HG03439 (cell line): ENCODE results near the gene NUPR1.
"Not testable (repeated sequence)": the region's sequence is repeated elsewhere in the genome, so short reads cannot be mapped to it uniquely, and the experiment has no call there.

Experiments
- ATAC-seq: cut with Tn5 transposase; IDR thresholded peaks from one replicate; pipeline ENCODE4 v1.9.1; 2021; ENCODE audit warnings: mild to moderate bottlenecking, moderate library complexity; ENCODE audit not compliant: unreplicated experiment

NUPR1 gene, protein sequence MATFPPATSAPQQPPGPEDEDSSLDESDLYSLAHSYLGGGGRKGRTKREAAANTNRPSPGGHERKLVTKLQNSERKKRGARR

DNA sequence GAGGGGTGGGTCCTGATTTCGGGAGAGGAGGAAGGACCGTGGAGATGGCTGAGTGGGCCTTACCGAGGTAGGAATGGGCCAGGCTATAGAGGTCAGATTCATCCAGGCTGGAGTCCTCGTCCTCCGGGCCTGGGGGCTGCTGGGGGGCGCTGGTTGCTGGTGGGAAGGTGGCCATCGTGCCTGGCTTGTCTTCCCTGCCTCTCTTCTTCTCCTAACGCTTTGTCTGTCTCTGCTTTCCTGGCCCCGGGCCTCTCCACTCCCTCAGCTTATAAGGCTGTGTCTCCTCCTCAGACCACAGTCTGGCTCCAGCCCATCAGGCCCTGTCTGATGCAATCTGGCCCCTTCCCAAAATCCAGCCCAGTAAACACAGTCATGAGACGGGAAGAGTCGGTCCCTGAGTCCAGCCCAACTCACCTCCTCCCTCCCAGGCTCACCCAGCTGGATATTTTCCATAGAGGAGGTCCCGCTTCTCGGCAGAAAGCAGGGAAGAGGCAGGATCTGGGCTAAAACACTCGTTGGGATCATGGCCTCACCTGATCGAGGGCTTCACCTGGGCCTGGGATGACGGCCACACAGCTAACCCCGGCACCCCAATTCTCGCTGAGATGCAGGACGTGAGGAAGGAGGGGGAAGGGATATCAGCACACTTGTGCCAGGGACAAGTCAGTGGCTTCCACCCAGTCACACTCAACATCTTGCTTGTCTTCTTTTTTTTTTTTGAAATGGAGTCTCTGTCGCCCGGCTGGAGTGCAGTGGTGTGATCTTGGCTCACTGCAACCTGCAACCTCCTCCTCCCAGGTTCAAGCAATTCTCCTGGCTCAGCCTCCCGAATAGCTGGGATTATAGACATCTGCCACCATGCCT is at the start of gene NUPR1:
Gene NUPR1 (minus strand): TSS at position 242 of the 864 bp plus-strand sequence. CDS start 67 bp downstream, at position 175.
- ATAC-seq: no peak

DNA sequence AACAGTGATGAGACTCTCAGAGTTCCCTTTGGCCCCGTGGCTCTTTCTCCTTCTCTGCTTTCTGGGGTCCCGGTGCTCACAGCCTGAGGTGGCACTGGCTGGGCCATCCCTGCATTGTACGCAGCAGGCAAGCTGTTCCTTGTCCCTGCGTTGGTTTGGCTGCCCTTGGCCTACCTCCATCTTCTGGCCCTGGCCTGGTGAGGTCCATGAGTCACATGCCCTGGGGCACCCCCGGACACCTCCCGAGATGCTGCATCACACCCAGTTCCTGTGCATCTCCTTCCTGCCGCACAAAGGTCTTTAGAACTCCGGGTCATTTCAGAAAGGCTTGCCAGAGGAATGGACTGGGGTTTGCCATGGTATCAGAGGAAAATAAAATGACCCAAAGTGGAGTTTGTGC is 48.6 kb upstream of the NUPR1 start:
- ATAC-seq: no peak

DNA sequence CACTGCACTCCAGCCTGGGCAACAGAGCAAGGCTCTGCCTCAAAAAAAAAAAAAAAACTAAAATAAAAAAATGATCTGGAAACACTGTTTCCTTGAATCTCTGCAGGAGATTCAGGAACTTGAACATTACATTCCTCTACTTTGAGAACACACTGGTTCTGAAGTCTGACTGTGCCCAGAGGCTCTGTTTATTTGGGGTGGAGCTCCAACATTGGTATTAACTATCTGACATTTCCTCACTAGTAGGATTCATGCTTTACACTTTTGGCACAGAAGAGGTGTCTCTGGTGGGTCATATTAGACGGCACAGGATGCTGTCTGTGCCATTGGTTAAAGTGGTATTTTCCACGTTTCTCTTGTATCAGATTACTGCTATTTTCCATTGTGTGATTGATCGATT is 47.7 kb upstream of the NUPR1 start:
- ATAC-seq: no peak

GRCh38 chr16:28585674-28586073 is 46.9 kb upstream of the NUPR1 start:
- ATAC-seq: no peak

DNA sequence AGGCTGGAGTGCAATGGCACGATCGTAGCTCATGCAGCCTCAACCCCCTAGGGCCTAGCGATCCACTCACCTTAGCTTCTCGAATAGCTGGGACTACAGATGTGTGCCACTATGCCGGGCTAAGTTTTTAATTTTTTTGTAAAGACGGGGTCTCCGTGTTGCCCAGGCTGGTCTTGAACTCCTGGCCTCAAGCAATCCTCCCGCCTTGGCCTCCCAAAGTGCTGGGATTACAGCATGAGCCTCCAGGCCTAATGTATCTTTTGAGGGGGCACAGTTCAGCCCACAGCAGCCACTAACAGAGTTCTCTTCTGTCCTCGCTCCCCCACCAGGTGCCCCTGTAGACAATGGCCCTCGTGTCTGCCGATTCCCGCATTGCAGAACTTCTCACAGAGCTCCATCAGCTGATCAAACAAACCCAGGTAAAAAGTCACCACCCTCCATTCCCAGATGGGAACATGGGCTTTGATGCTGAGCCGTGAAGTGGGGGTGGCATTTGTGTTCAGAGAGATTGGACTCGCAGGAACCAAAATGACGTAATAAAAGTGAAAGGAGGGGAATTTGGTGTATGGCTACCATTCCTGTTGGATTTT is 42.0 kb upstream of the NUPR1 start:
- ATAC-seq: no peak

DNA sequence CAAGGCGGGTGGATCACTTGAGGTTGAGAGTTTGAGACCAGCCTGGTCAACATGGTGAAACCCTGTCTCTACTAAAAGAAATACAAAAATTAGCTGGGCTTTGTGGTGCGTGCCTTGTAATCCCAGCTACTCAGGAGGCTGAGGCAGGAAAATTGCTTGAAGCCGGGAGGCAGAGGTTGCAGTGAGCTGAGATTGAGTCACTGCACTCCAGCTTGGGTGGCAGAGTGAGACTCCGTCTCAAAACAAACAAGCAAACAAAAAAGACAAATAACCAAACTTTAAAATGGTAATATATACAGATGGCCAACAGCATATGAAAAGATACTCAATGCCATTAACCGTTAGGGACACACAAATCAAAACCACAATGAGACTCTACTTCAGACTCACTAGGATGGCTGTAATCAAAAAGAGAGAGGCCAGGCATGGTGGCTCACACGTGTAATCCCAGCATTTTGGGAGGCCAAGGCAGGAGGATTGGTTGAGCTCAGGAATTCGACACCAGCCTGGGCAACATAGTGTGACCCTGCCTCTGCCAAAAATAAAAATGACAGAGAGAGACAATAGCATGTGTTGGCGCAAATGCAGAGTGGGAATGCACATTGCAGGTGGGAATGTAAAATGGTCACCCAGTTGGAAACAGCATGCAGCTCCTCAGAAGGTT is 36.8 kb upstream of the NUPR1 start:
- no peak for ATAC-seq

DNA sequence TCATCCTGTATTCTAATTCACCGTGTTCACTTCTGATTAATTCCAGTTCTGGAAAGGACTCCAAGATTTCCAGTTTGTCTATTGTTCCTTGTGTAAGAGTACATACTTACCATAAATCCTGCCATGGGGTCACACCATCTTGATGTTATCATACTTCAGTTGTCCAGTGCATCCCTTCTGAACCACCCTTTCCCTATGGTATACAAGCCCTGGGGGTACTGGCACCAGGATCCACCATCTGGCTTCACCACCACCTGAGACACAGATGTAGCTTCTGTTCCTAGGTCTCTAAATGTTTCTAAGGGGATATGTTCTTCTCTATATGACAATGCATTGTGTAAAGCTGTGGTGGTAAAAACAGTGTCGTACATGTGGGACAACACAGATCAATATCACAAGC is 36.2 kb upstream of the NUPR1 start:
- ATAC-seq: no peak

DNA sequence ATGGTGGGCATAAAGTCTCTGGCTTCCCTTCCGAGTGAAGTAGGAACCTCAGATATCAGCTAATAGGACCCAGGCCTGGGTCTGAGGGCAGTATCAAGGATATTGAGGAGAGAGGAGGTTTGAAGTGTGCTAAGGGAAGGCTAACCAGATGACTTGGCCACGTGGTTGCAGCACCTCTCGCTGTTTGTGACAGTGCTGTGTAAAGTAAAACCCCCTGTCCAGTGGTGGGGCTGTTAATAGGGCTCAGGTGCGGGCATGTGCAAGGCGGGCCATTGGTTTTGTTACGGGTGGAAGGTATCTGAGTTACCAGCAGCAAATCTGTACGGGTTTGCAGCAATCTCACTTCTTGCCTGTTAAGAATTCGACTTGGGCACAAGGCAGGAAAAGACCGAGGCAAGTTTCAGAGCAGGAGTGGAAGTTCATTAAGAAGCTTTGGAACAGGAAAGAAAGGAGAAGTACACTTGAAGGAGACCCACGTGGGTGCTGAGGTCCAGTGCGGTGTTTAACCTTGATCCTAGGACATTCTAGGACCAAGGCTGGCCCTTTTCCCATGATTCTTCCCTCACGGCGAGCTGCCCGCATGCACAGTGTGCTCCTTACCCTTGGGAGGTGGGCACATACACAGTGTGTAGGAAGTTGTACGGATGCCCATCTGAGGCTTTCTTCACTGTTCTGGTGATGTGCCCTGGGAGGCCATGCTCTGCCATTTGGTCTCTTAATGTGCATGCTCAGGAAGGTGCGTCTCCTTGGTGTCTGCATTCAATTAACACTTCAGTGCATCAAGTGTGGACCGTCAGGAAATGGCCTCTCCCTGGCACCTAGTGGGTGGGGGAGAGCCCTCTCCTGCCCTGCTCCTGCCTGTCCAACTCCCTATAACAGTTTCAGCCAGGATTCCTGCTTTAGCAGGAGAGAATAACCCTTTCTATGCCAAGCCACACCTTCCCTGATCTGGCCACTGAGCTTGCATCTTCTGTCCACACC is 35.3 kb upstream of the NUPR1 start:
- ATAC-seq: no peak

GRCh38 chr16:28572696-28573510 is 34.1 kb upstream of the NUPR1 start:
- ATAC-seq: no peak

- no peak for ATAC-seq
Measured at GRCh38 chr16:28569968-28570752, 31.4 kb upstream of the NUPR1 start.

- ATAC-seq: no peak
Measured at GRCh38 chr16:28569021-28569420, 30.2 kb upstream of the NUPR1 start.

GRCh38 chr16:28567292-28567691 is 28.5 kb upstream of the NUPR1 start:
- ATAC-seq: no peak

DNA sequence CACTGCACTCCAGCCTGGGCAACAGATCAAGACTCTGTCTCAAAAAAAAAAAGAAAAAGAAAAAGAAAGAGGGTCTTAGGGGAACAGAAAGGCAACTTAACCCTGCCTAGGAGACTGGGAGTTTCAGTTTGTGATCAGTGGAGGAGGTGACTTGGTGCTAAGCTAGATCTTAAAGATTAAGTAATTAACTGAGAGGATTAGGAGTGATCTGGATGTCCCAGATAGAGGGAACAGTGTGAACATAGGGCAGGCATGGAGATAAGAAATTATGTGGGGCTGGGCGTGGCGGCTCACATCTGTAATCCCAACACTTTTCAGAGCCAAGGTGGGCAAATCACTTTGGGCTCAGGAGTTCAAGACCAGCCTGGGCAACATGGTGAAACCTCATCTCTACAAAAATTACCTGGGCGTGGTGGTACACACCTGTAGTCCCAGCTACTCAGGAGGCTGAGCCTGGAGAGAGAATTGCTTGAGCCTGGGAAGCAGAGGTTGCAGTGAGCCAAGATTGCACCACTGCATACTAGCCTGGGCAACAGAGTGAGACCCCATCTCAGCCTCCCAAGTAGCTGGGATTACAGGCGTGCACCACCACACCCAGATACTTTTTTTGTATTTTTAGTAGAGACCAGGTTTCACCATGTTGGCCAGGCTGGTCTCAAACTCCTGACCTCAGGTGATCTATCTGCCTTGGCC is 27.6 kb upstream of the NUPR1 start:
- ATAC-seq: not testable (repeated sequence)

DNA sequence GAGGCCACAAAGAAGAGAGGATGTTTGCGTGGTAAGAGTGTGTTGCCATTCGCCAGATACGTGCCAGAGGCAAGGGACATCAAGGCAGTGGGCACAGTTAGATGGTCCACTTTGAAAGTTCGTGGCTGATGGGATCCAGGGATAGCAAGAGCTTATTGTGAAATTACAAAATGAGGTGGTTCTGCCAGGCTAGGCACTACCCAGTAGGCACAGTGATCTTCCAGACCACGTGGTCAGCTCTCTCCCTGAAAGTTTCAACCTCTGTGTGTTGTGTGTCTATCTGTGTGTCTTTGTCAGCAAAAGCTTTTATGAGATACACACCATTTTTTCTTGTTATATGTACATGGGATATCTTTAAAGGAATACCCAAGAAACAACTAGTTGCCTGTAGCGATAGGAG is 24.4 kb upstream of the NUPR1 start:
- ATAC-seq: no peak

- no peak for ATAC-seq
Measured at GRCh38 chr16:28562199-28562598, 23.4 kb upstream of the NUPR1 start.

- no peak for ATAC-seq
Measured at GRCh38 chr16:28561557-28562187, 22.9 kb upstream of the NUPR1 start.

- no peak for ATAC-seq
Measured at GRCh38 chr16:28558456-28558855, 19.7 kb upstream of the NUPR1 start.

- no peak for ATAC-seq
Measured at GRCh38 chr16:28556914-28557320, 18.1 kb upstream of the NUPR1 start.
